Psoas muscle (tissue), 8 donors: ENCODE data around the gene TAOK2. TPM values are rescaled to one million over a fixed set of nuclear protein-coding genes. Genes with fewer than 3 reads are reported as not detected.

Experiments used
- ATAC-seq, 4 donors: fragments of 200-7000 bp; cut with Tn5 transposase; one replicate each; pipeline ENCODE4 v1.9.1; 2020; ENCODE audit warnings: moderate library complexity in 3 of 4, mild to moderate bottlenecking in 2 of 4
- DNase-seq, 2 donors: peaks; one replicate each; pipeline ENCODE4 v3.0.0-alpha.2; 2020
- H3K27ac ChIP-seq: fragments of 200-600 bp; one replicate; pipeline ENCODE4 v1.8.0; 2022
- H3K27me3 ChIP-seq, 3 donors: fragments of 200-600 bp in 1 of 3; one replicate each; pipeline versions ENCODE4 v1.6.1 to v1.8.0; 2013 to 2022; ENCODE audit warnings: low read length in 2 of 3, mild to moderate bottlenecking in 2 of 3, moderate library complexity in 1 of 3; ENCODE audit not compliant: insufficient read depth in 3 of 3
- H3K36me3 ChIP-seq, 2 donors: fragments of 200-600 bp in 1 of 2; one replicate each; pipeline versions ENCODE4 v1.6.1 to v1.8.0; 2013 to 2022; ENCODE audit warnings: low read depth in 1 of 2, mild to moderate bottlenecking in 1 of 2, moderate library complexity in 1 of 2; ENCODE audit not compliant: insufficient read depth in 1 of 2
- H3K4me1 ChIP-seq: fragments of 200-600 bp; one replicate; pipeline ENCODE4 v1.8.0; 2022
- H3K4me3 ChIP-seq: fragments of 200-600 bp; one replicate; pipeline ENCODE4 v1.8.0; 2022; ENCODE audit warnings: mild to moderate bottlenecking
- H3K9me3 ChIP-seq: fragments of 200-600 bp; one replicate; pipeline ENCODE4 v1.8.0; 2022
- CTCF ChIP-seq: fragments of 200-600 bp; IDR thresholded peaks from one replicate; pipeline ENCODE4 v1.8.0; 2022; ENCODE audit warnings: antibody characterized with exemption
- WGBS, 3 donors: extraction: QIAGEN DNeasy Blood & Tissue Kit; methylation state at CpG; one replicate each; pipeline versions ENCODE4 v1.1.6 to v1.1.7; 2013; 5-methylcytosine and 5-hydroxymethylcytosine counted together
- intact Hi-C, 2 donors: fragments of 100-400 bp; cut with DNase I; formaldehyde crosslinking; loops; one replicate each; pipeline versions ENCODE4 v1.11.0 to v1.14.2; 2022
- polyA plus RNA-seq, 3 donors: library from polyadenylated mRNA; stranded (reverse); fragments of 200-250 nt; gene quantifications; one replicate each; pipeline ENCODE4 v1.2.3, GENCODE V29; 2013
- total RNA-seq, 4 donors: library from RNA; stranded (reverse); fragmentation: NEBNext Ultra II Directional in 2 of 4; extraction: Animal tissue kit (Norgen Biotek cat#: 25700) in 2 of 4; gene quantifications; one replicate each; pipeline versions ENCODE4 v1.2.1 to v1.2.4, GENCODE V29; 2021 to 2023
- donor health status: healthy with polysubstance abuse.
- donor health status: DM: no; HTN: no; CAD: no; lungs with moderate emphysema.
- donor health status: Bipolar disorder and iron deficiency.
- donor health status: healthy.
- donor health status: DM: yes; HTN: yes; CAD: no.
- donor health status: DM: no; HTN: no; CAD: no.
- donor health status: DM: no; HTN: no; CAD: no.
- donor health status: DM: yes; HTN: yes; CAD: no.

Gene TAOK2
- total and polyA plus RNA-seq, 7 donors = 15.7 to 30.2 (median 21.8) TPM

- Histone ChIP-seq H3K27ac (no peak overlapping the region), H3K9me3 (no peaks in the 10 kb centered on the region), H3K36me3 (peaks cover 17 to 100% of the 10 kb centered on the region in 2 donors), H3K4me3 (no peak overlapping the region), H3K4me1 (no peaks in the 10 kb centered on the region), H3K27me3 (no peaks in the 10 kb centered on the region)
- peak in 1 of 4 donors; percentile 13 for ATAC-seq
- intact Hi-C loops = no loop called here
- DNase-seq = no peak
- WGBS, 3 donors = 93% methylated on average over 27 to 28 of the region's 28 CpGs
- TF ChIP-seq CTCF = no peak
These were observed 11.7 kb downstream of the TAOK2 start for GRCh38 chr16:29985271-29985811.

GRCh38 chr16:29986231-29986630, 12.6 kb downstream of the TAOK2 start:
- Histone ChIP-seq H3K4me3 (no peak overlapping the region), H3K9me3 (no peaks in the 10 kb centered on the region), H3K4me1 (no peaks in the 10 kb centered on the region), H3K36me3 (peaks cover 16 to 100% of the 10 kb centered on the region in 2 donors), H3K27ac (no peak overlapping the region), H3K27me3 (no peaks in the 10 kb centered on the region)
- TF ChIP-seq CTCF = no peak
- intact Hi-C loops = no loop called here
- DNase-seq (no peak), ATAC-seq (no peak)
- 93% methylated on average over 20 of the region's 20 CpGs for WGBS, 3 donors

DNA sequence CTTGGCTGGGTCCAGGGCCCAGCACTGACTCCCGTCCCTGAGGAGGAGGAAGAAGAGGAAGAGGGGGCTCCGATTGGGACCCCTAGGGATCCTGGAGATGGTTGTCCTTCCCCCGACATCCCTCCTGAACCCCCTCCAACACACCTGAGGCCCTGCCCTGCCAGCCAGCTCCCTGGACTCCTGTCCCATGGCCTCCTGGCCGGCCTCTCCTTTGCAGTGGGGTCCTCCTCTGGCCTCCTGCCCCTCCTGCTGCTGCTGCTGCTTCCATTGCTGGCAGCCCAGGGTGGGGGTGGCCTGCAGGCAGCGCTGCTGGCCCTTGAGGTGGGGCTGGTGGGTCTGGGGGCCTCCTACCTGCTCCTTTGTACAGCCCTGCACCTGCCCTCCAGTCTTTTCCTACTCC, 13.3 kb downstream of the TAOK2 start:
- Histone ChIP-seq H3K9me3 (no peaks in the 10 kb centered on the region), H3K27ac (no peak overlapping the region), H3K27me3 (no peaks in the 10 kb centered on the region), H3K36me3 (peaks cover 17 to 100% of the 10 kb centered on the region in 2 donors), H3K4me1 (no peaks in the 10 kb centered on the region), H3K4me3 (no peak overlapping the region)
- ATAC-seq (peak in 1 of 4 donors; percentile 14), DNase-seq (no peak)
- no peak for TF ChIP-seq CTCF
- 84 to 100% (median 94%) methylated on average over 2 to 5 of the region's 5 CpGs for WGBS, 3 donors
- intact Hi-C loops = no loop called here

- no peak overlapping the region for H3K4me3 ChIP-seq
- H3K9me3 ChIP-seq = no peaks in the 10 kb centered on the region
- H3K27ac ChIP-seq = no peak overlapping the region
- 92 to 93% (median 92%) methylated on average over 27 to 35 of the region's 35 CpGs for WGBS, 3 donors
- H3K27me3 ChIP-seq = no peaks in the 10 kb centered on the region
- no peak for ATAC-seq
- no peak for TF ChIP-seq CTCF
- intact Hi-C loops = no loop called here
- no peak for DNase-seq
- H3K36me3 ChIP-seq = peaks cover 19 to 100% of the 10 kb centered on the region in 2 donors
- H3K4me1 ChIP-seq = no peaks in the 10 kb centered on the region
These were observed 13.9 kb downstream of the TAOK2 start for GRCh38 chr16:29987371-29988085.
